H1 (cell line): Measurements from ENCODE around the gene MYLK3. TPM values are rescaled to one million over a fixed set of nuclear protein-coding genes. Genes with fewer than 3 reads are reported as not detected.

Experiments
- CTCF ChIA-PET: fragments of 300-600 bp; sonication (Branson Sonifier 250); formaldehyde crosslinking; loops from one replicate; lab custom pipeline; 2021; ENCODE audit not compliant: partially characterized antibody; lab: Charles Lee
- POLR2A ChIA-PET: fragments of 300-600 bp; sonication (Branson Sonifier 250); formaldehyde crosslinking; loops from one replicate; lab custom pipeline; 2021; ENCODE audit warnings: inconsistent platforms; ENCODE audit not compliant: partially characterized antibody; lab: Charles Lee
- DNase-seq, 2 experiments: peaks; one replicate each; pipeline versions ENCODE4 v3.0.0 to v3.0.0-alpha.2; 2010 to 2022; ENCODE audit warnings: low spot score in 2 of 2, low read depth in 1 of 2, mixed read lengths in 1 of 2
- FAIRE-seq: peaks from 2 replicates; lab custom pipeline; 2011; peaks lifted over from hg19 to GRCh38; lab: Jason Lieb, UNC
- H2AFZ ChIP-seq: 2 replicates; pipeline ENCODE4 v1.8.1; 2012; ENCODE audit warnings: low read length, inconsistent platforms
- H2AK5ac ChIP-seq: 2 replicates; pipeline ENCODE4 v1.6.1; 2013; ENCODE audit warnings: low read depth, low read length
- H2BK120ac ChIP-seq: replicated peaks from 2 replicates; pipeline ENCODE3; 2013; ENCODE audit warnings: low read depth, low read length, inconsistent platforms
- H2BK12ac ChIP-seq: 2 replicates; pipeline ENCODE4 v1.6.1; 2013; ENCODE audit warnings: low read depth, low read length
- H2BK15ac ChIP-seq: 2 replicates; pipeline ENCODE4 v1.6.1; 2013; ENCODE audit warnings: low read length
- H2BK20ac ChIP-seq: 2 replicates; pipeline ENCODE4 v1.6.1; 2013; ENCODE audit warnings: low read length
- H2BK5ac ChIP-seq: 2 replicates; pipeline ENCODE4 v1.6.1; 2013; ENCODE audit warnings: low read depth, low read length
- H3K14ac ChIP-seq: 2 replicates; pipeline ENCODE4 v1.6.1; 2013; ENCODE audit warnings: inconsistent platforms; ENCODE audit not compliant: insufficient read length
- H3K18ac ChIP-seq: 2 replicates; pipeline ENCODE4 v1.6.1; 2013; ENCODE audit warnings: low read length; ENCODE audit errors: extremely low read depth
- H3K23ac ChIP-seq: 2 replicates; pipeline ENCODE4 v1.6.1; 2013; ENCODE audit warnings: inconsistent platforms; ENCODE audit not compliant: insufficient read length
- H3K23me2 ChIP-seq: 2 replicates; pipeline ENCODE4 v1.6.1; 2013; ENCODE audit warnings: low read depth, low read length
- H3K27ac ChIP-seq: 2 replicates; pipeline ENCODE4 v1.6.1; 2011; ENCODE audit warnings: low read depth, low read length, inconsistent platforms
- H3K27me3 ChIP-seq, 4 experiments: replicated peaks in 1 of 4; 1 replicate in 1 of 4; 2 replicates in 3 of 4; pipeline versions ENCODE4 v1.6.1 to v1.8.1; 2011 to 2013; ENCODE audit warnings: low read length in 3 of 4, mild to moderate bottlenecking in 3 of 4, inconsistent platforms in 2 of 4, mixed read lengths in 2 of 4, moderate library complexity in 1 of 4; ENCODE audit not compliant: control insufficient read depth in 3 of 4, insufficient read depth in 3 of 4; ENCODE audit errors: extremely low read depth in 1 of 4
- H3K36me3 ChIP-seq, 4 experiments: 2 replicates each; pipeline versions ENCODE4 v1.6.1 to v1.8.1; 2011 to 2013; ENCODE audit warnings: mild to moderate bottlenecking in 4 of 4, low read length in 3 of 4, moderate library complexity in 2 of 4, control low read depth in 1 of 4, inconsistent platforms in 1 of 4; ENCODE audit not compliant: insufficient read depth in 4 of 4, control insufficient read depth in 2 of 4
- H3K4ac ChIP-seq: replicated peaks from 2 replicates; pipeline ENCODE3; 2013; ENCODE audit warnings: low read length, low read depth, mixed read lengths, inconsistent platforms; ENCODE audit not compliant: insufficient read length
- H3K4me1 ChIP-seq, 4 experiments: replicated peaks in 1 of 4; 1 replicate in 1 of 4; 2 replicates in 3 of 4; pipeline versions ENCODE4 v1.6.1 to v1.8.1; 2011 to 2013; ENCODE audit warnings: low read length in 3 of 4, inconsistent platforms in 2 of 4, mixed read lengths in 1 of 4; ENCODE audit not compliant: insufficient read depth in 4 of 4, control insufficient read depth in 3 of 4
- H3K4me2 ChIP-seq, 2 experiments: 2 replicates each; pipeline versions ENCODE4 v1.6.1 to v1.8.1; 2011 to 2013; ENCODE audit warnings: low read depth in 2 of 2, low read length in 2 of 2, control low read depth in 1 of 2, inconsistent platforms in 1 of 2, mild to moderate bottlenecking in 1 of 2; ENCODE audit not compliant: insufficient read depth in 1 of 2
- H3K4me3 ChIP-seq, 4 experiments: fragments of 200-600, 300-600 bp in 1 of 4; sonication (generic), shearing (Covaris generic), sonication (Bioruptor Twin) in 1 of 4; 2 replicates each; pipeline versions ENCODE4 v1.5.1 to v1.8.1; 2011 to 2016; ENCODE audit warnings: low read length in 4 of 4, low read depth in 3 of 4, control low read depth in 2 of 4, inconsistent platforms in 2 of 4, mild to moderate bottlenecking in 2 of 4, mixed read lengths in 1 of 4, moderate library complexity in 1 of 4; ENCODE audit not compliant: insufficient read depth in 2 of 4; ENCODE audit errors: extremely low read depth in 1 of 4
- H3K56ac ChIP-seq: replicated peaks from 2 replicates; pipeline ENCODE3; 2013; ENCODE audit warnings: low read depth, mild to moderate bottlenecking, mixed read lengths, low read length, inconsistent platforms; ENCODE audit not compliant: insufficient read length
- H3K79me1 ChIP-seq: 2 replicates; pipeline ENCODE4 v1.6.1; 2013; ENCODE audit warnings: low read depth, low read length, control low read depth
- H3K79me2 ChIP-seq, 2 experiments: 2 replicates each; pipeline versions ENCODE4 v1.6.1 to v1.8.1; 2012 to 2013; ENCODE audit warnings: low read length in 2 of 2, mild to moderate bottlenecking in 2 of 2, inconsistent platforms in 1 of 2; ENCODE audit not compliant: insufficient read depth in 2 of 2, control insufficient read depth in 1 of 2
- H3K9ac ChIP-seq, 4 experiments: replicated peaks in 1 of 4; 1 replicate in 1 of 4; 2 replicates in 3 of 4; pipeline versions ENCODE4 v1.6.1 to v1.8.1; 2011 to 2013; ENCODE audit warnings: low read depth in 3 of 4, low read length in 3 of 4, control low read depth in 2 of 4, mild to moderate bottlenecking in 2 of 4, moderate library complexity in 2 of 4, inconsistent platforms in 1 of 4; ENCODE audit errors: extremely low read depth in 1 of 4
- H3K9me3 ChIP-seq, 2 experiments: 2 replicates each; pipeline versions ENCODE4 v1.6.1 to v1.8.1; 2012 to 2013; ENCODE audit warnings: mild to moderate bottlenecking in 2 of 2, moderate library complexity in 2 of 2, control low read depth in 1 of 2, inconsistent platforms in 1 of 2, low read depth in 1 of 2, low read length in 1 of 2, mixed read lengths in 1 of 2; ENCODE audit not compliant: insufficient read depth in 2 of 2
- H4K20me1 ChIP-seq, 2 experiments: replicated peaks in 1 of 2; 2 replicates each; pipeline versions ENCODE3 to v1.8.1; 2011 to 2013; ENCODE audit warnings: inconsistent platforms in 2 of 2, low read length in 2 of 2, mild to moderate bottlenecking in 1 of 2; ENCODE audit not compliant: insufficient read depth in 2 of 2, control insufficient read depth in 1 of 2
- H4K5ac ChIP-seq: 2 replicates; pipeline ENCODE4 v1.6.1; 2013; ENCODE audit warnings: low read length, low read depth, mixed read lengths, inconsistent platforms; ENCODE audit not compliant: insufficient read length
- H4K8ac ChIP-seq: 2 replicates; pipeline ENCODE4 v1.8.0; 2013; ENCODE audit warnings: mild to moderate bottlenecking, moderate library complexity, low read length, inconsistent platforms; ENCODE audit not compliant: insufficient read depth; ENCODE audit errors: extremely low read depth
- H4K91ac ChIP-seq: replicated peaks from 2 replicates; pipeline ENCODE3; 2013; ENCODE audit warnings: low read length, mixed read lengths, inconsistent platforms; ENCODE audit not compliant: insufficient read length
- RXRA ChIP-seq: IDR thresholded peaks from 2 replicates; pipeline ENCODE4 v1.6.1; 2011; ENCODE audit warnings: low read depth, mild to moderate bottlenecking, low read length, moderate library complexity; ENCODE audit not compliant: insufficient read depth
- WGBS, 2 experiments: shearing (Covaris generic) in 1 of 2; methylation state at CpG; one replicate each; pipeline versions ENCODE4 v1.1.6 to v1.1.7; 2013 to 2015; ENCODE audit warnings: low lambda C conversion rate in 2 of 2, mixed read lengths in 2 of 2, inconsistent platforms in 1 of 2, low coverage in 1 of 2, missing lambda C conversion rate in 1 of 2; ENCODE audit not compliant: insufficient replicate concordance in 2 of 2, insufficient coverage in 1 of 2, insufficient read length in 1 of 2; ENCODE audit errors: extremely low coverage in 1 of 2, missing lambda C conversion rate in 1 of 2; 5-methylcytosine and 5-hydroxymethylcytosine counted together
- polyA plus RNA-seq, 7 experiments: library from polyadenylated mRNA; depleted of rRNA in 3 of 7; stranded (reverse) in 5 of 7; unstranded in 2 of 7; fragments of >200 nt in 5 of 7; fragments of 200-250 nt in 2 of 7; gene quantifications; 1 replicate in 5 of 7; 2 replicates in 1 of 7; 4 replicates in 1 of 7; pipeline versions ENCODE4 v1.2.1 to v1.2.3, GENCODE V29; 2011 to 2013; ENCODE audit warnings: missing spikeins in 2 of 7, mixed read lengths in 2 of 7
- total RNA-seq: library from RNA; stranded (reverse); fragmentation: NEBNext Ultra II Directional; extraction: Animal tissue kit (Norgen Biotek cat#: 25700); gene quantifications from 2 replicates; pipeline ENCODE4 v1.2.1, GENCODE V29; 2021
- TF ChIP-seq, protein P1 (sequence below): IDR thresholded peaks from 2 replicates; pipeline ENCODE4 v1.6.1; 2012; ENCODE audit warnings: low read length, inconsistent platforms

Gene MYLK3
- total and polyA plus RNA-seq, 2 of the 8 experiments (the other 6 are each of a cell fraction or from before 2014, with no cell fraction given): 0.14 to 0.35 TPM

GRCh38 chr16:46788891-46789474 lies 40.8 kb upstream of the MYLK3 start:
- TF ChIP-seq, protein P1, sequence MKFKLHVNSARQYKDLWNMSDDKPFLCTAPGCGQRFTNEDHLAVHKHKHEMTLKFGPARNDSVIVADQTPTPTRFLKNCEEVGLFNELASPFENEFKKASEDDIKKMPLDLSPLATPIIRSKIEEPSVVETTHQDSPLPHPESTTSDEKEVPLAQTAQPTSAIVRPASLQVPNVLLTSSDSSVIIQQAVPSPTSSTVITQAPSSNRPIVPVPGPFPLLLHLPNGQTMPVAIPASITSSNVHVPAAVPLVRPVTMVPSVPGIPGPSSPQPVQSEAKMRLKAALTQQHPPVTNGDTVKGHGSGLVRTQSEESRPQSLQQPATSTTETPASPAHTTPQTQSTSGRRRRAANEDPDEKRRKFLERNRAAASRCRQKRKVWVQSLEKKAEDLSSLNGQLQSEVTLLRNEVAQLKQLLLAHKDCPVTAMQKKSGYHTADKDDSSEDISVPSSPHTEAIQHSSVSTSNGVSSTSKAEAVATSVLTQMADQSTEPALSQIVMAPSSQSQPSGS: no peak
- TF ChIP-seq RXRA: no peak
- Histone ChIP-seq H3K23ac (no peak overlapping the region), H3K14ac (no peak overlapping the region), H3K9ac (no peak overlapping the region; a peak in 1 of 7 replicates), H2BK20ac (no peak overlapping the region), H3K79me1 (no peaks in the 10 kb centered on the region), H3K4me2 (peak overlapping the region; percentile 49 to 69; a peak in 3 of 4 replicates), H3K79me2 (no peaks in the 10 kb centered on the region), H3K9me3 (peaks cover 0 to 5% of the 10 kb centered on the region in 2 experiments; a peak in 1 of 4 replicates), H4K91ac (no peak overlapping the region), H3K36me3 (no peaks in the 10 kb centered on the region), H3K27me3 (no peaks in the 10 kb centered on the region), H4K8ac (no peak overlapping the region), H2BK120ac (no peak overlapping the region), H2BK12ac (no peak overlapping the region), H3K4me3 (peak overlapping the region in 1 of 4 experiments; percentile 56; a peak in 2 of 8 replicates), H4K20me1 (no peaks in the 10 kb centered on the region), H3K27ac (no peak overlapping the region), H4K5ac (no peak overlapping the region), H3K4me1 (peaks cover 0 to 9% (median 6%) of the 10 kb centered on the region in 4 experiments; a peak in 6 of 7 replicates), H3K4ac (no peak overlapping the region), H2BK5ac (no peak overlapping the region), H3K56ac (no peak overlapping the region), H2AK5ac (no peak overlapping the region), H2BK15ac (no peak overlapping the region), H3K18ac (no peak overlapping the region), H3K23me2 (peaks cover 4% of the 10 kb centered on the region), H2AFZ (no peak overlapping the region)
- CTCF ChIA-PET: interaction anchor here (0.6 to 2.9 kb wide), 5 partner anchors 10 to 98 kb away, joined by 3 to 15 read pairs (median 6); no protein-coding TSS in a partner anchor
- POLR2A ChIA-PET: interaction anchor here (1.1 to 1.7 kb wide), 4 partner anchors 12 to 99 kb away, joined by 3 to 10 read pairs (median 5); partner anchors contain the start of gene ORC6
- WGBS, 2 experiments: 42% methylated on average over 3 of the region's 3 CpGs; no CpG with 5 or more reads in 1 of the 2 experiments
- FAIRE-seq (no peak), DNase-seq (no peak)
